ENCODE results near the gene DLGAP1.
"Not testable (repeated sequence)": the region's sequence is repeated elsewhere in the genome, so short reads cannot be mapped to it uniquely, and the experiment has no call there.

Gene DLGAP1

GRCh38 chr18:4455113-4455811 is at the start of gene DLGAP1:
TSS of gene DLGAP1 (minus strand) at chr18:4455307.
- no peak for DNase-seq (ENCODE audit: low read depth, low spot score)

- not testable (repeated sequence) for DNase-seq (ENCODE audit: low read depth, low spot score)
These were observed 39.7 kb upstream of the DLGAP1 start for GRCh38 chr18:4494703-4495284.

- DNase-seq (ENCODE audit: low read depth, low spot score) = no peak
These were observed 13.4 kb upstream of the DLGAP1 start for GRCh38 chr18:4468511-4468910.

GRCh38 chr18:4454537-4455112 is 482 bp downstream of the DLGAP1 start:
- DNase-seq (ENCODE audit: low read depth, low spot score) = no peak

GRCh38 chr18:4453874-4454536 is 1.1 kb downstream of the DLGAP1 start:
- no peak for DNase-seq (ENCODE audit: low read depth, low spot score)

- no peak for DNase-seq (ENCODE audit: low read depth, low spot score)
These were observed 1.6 kb downstream of the DLGAP1 start for GRCh38 chr18:4453567-4453873.

GRCh38 chr18:4450065-4450658 is 4.9 kb downstream of the DLGAP1 start:
- no peak for DNase-seq (ENCODE audit: low read depth, low spot score)

GRCh38 chr18:4445902-4446301 is 9.2 kb downstream of the DLGAP1 start:
- no peak for DNase-seq (ENCODE audit: low read depth, low spot score)

- no peak for DNase-seq (ENCODE audit: low read depth, low spot score)
These were observed 10.8 kb downstream of the DLGAP1 start for GRCh38 chr18:4444306-4444705.

GRCh38 chr18:4441098-4441497 is 14.0 kb downstream of the DLGAP1 start:
- no peak for DNase-seq (ENCODE audit: low read depth, low spot score)

GRCh38 chr18:4438938-4439337 is 16.2 kb downstream of the DLGAP1 start:
- no peak for DNase-seq (ENCODE audit: low read depth, low spot score)

- DNase-seq (ENCODE audit: low read depth, low spot score) = no peak
These were observed 21.4 kb downstream of the DLGAP1 start for GRCh38 chr18:4433717-4434116.

GRCh38 chr18:4430836-4431235 is 24.3 kb downstream of the DLGAP1 start:
- no peak for DNase-seq (ENCODE audit: low read depth, low spot score)

GRCh38 chr18:4417714-4418113 is 37.4 kb downstream of the DLGAP1 start:
- no peak for DNase-seq (ENCODE audit: low read depth, low spot score)

- no peak for DNase-seq (ENCODE audit: low read depth, low spot score)
These were observed 38.1 kb downstream of the DLGAP1 start for GRCh38 chr18:4416976-4417375.

- no peak for DNase-seq (ENCODE audit: low read depth, low spot score)
These were observed 42.8 kb downstream of the DLGAP1 start for GRCh38 chr18:4412286-4412685.

GRCh38 chr18:4406856-4407255 is 48.3 kb downstream of the DLGAP1 start:
- DNase-seq (ENCODE audit: low read depth, low spot score) = no peak

GRCh38 chr18:4405965-4406364 is 49.1 kb downstream of the DLGAP1 start:
- no peak for DNase-seq (ENCODE audit: low read depth, low spot score)

- no peak for DNase-seq (ENCODE audit: low read depth, low spot score)
These were observed 51.3 kb downstream of the DLGAP1 start for GRCh38 chr18:4403836-4404235.

GRCh38 chr18:4400911-4401310 is 54.2 kb downstream of the DLGAP1 start:
- DNase-seq (ENCODE audit: low read depth, low spot score) = no peak

GRCh38 chr18:4399929-4400328 is 55.2 kb downstream of the DLGAP1 start:
- DNase-seq (ENCODE audit: low read depth, low spot score) = no peak

- DNase-seq (ENCODE audit: low read depth, low spot score) = no peak
These were observed 60.4 kb downstream of the DLGAP1 start for GRCh38 chr18:4394700-4395099.

All from activated CD4-positive, CD25-positive, alpha-beta regulatory T cell treated with anti-CD3 and anti-CD28 coated beads, Interleukin-2, amount 50 U/mL, for 16 hours (primary cell).